ENCODE results near the gene TNRC6A.

DNA sequence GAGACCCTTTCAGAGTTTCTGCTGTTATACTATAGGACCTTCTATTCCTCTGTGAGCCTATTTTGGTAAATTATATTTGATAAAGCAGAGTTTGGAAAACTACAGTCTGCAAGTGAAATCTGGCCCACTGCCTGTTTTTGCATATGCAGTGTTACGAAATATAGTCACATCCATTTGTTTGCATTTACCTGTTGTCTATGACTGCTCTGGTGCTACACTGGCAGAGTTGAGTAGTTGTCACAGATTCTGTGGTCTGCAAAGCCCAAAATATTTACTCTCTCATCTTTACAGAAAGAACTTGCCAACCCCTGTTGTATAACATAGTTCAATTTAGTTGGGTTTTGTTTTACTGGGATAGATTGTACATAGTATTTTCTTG lies 42.3 kb downstream of the TNRC6A start:
- TF ChIP-seq POLR2A (IDR thresholded peaks at IDR 0.05; ENCODE audit: insufficient read depth in 1 of 2, low read depth in 2 of 2, low read length in 2 of 2) (no peak), ZNF44 (CRISPR knock-in tag; IDR thresholded peaks at IDR 0.05) (no peak), RFXAP (CRISPR knock-in tag; IDR thresholded peaks at IDR 0.05; ENCODE audit: borderline replicate concordance) (no peak), EP300 (IDR thresholded peaks at IDR 0.05; ENCODE audit: low read depth in 2 of 2, low read length in 2 of 2) (no peak), EP300 (CRISPR knock-in tag; IDR thresholded peaks at IDR 0.05; ENCODE audit: borderline replicate concordance) (no peak), CBX1 (IDR thresholded peaks at IDR 0.05; ENCODE audit: low read depth) (no peak), ZNF574 (CRISPR knock-in tag; IDR thresholded peaks at IDR 0.05) (no peak), CTCF (CRISPR knock-in tag; IDR thresholded peaks at IDR 0.05) (no peak), MXD4 (CRISPR knock-in tag; IDR thresholded peaks at IDR 0.05) (no peak), ZNF660 (CRISPR knock-in tag; IDR thresholded peaks at IDR 0.05; ENCODE audit: borderline replicate concordance, low read depth) (no peak), ZNF547 (CRISPR knock-in tag; IDR thresholded peaks at IDR 0.05) (no peak), MIXL1 (CRISPR knock-in tag; IDR thresholded peaks at IDR 0.05) (no peak), RBM22 (optimal IDR thresholded peaks at IDR 0.05; ENCODE audit: low read length) (no peak), CHD4 (IDR thresholded peaks at IDR 0.05; ENCODE audit: borderline replicate concordance, low read length) (no peak)
